Neural cell (in vitro differentiated cells): ENCODE measurements around the gene PRELID2. TPM values are rescaled to one million over a fixed set of nuclear protein-coding genes. Genes with fewer than 3 reads are reported as not detected.

Experiments
- H2AFZ ChIP-seq: fragments of 200-600, 300-800 bp; sonication (generic), shearing (Covaris generic); 2 replicates; pipeline ENCODE4 v1.6.0; 2014; ENCODE audit warnings: low read depth, mild to moderate bottlenecking, antibody characterized with exemption, low read length, moderate library complexity
- H3F3A ChIP-seq: fragments of 200-600 bp; shearing (Covaris generic); 2 replicates; pipeline ENCODE4 v1.6.1; 2016; ENCODE audit warnings: mild to moderate bottlenecking, moderate library complexity, mixed read lengths, antibody characterized with exemption, low read length; ENCODE audit not compliant: insufficient read depth, poor library complexity, severe bottlenecking
- H3K27ac ChIP-seq: fragments of 200-600, 300-800 bp; sonication (generic), shearing (Covaris generic); 2 replicates; pipeline ENCODE4 v1.5.1; 2014; ENCODE audit warnings: mild to moderate bottlenecking, low read length, moderate library complexity
- H3K27me3 ChIP-seq: fragments of 300-800, 200-600 bp; sonication (generic), shearing (Covaris generic); 2 replicates; pipeline ENCODE4 v1.6.0; 2014; ENCODE audit warnings: mild to moderate bottlenecking, low read depth, low read length, moderate library complexity; ENCODE audit not compliant: insufficient read depth
- H3K36me3 ChIP-seq: fragments of 300-800, 200-600 bp; sonication (generic), shearing (Covaris generic); 2 replicates; pipeline ENCODE4 v1.5.1; 2014; ENCODE audit warnings: mild to moderate bottlenecking, antibody characterized with exemption, low read length, moderate library complexity; ENCODE audit not compliant: insufficient read depth
- H3K4me2 ChIP-seq: fragments of 300-800, 200-600 bp; sonication (generic), shearing (Covaris generic); 2 replicates; pipeline ENCODE4 v1.6.0; 2014; ENCODE audit warnings: mild to moderate bottlenecking, low read length
- H3K4me3 ChIP-seq: fragments of 300-800, 200-600 bp; sonication (generic), shearing (Covaris generic); 2 replicates; pipeline ENCODE4 v1.5.1; 2014; ENCODE audit warnings: mild to moderate bottlenecking, low read length, moderate library complexity
- H3K79me2 ChIP-seq: fragments of 200-600 bp; shearing (Covaris generic); replicated peaks from 2 replicates; pipeline ENCODE4 v1.6.0; 2014; ENCODE audit warnings: mild to moderate bottlenecking, low read length, moderate library complexity; ENCODE audit not compliant: insufficient read depth
- H3K9ac ChIP-seq: fragments of 300-800, 200-600 bp; sonication (generic), shearing (Covaris generic); 2 replicates; pipeline ENCODE4 v1.6.1; 2016; ENCODE audit warnings: mild to moderate bottlenecking, low read length, mixed read lengths
- H3K9me2 ChIP-seq: fragments of 200-600 bp; shearing (Covaris generic); 2 replicates; pipeline ENCODE4 v1.6.1; 2016; ENCODE audit warnings: mild to moderate bottlenecking, low read length, mixed read lengths; ENCODE audit not compliant: insufficient read depth
- H3K9me3 ChIP-seq: fragments of 200-600, 300-800 bp; sonication (generic), shearing (Covaris generic); 2 replicates; pipeline ENCODE4 v1.6.1; 2016; ENCODE audit warnings: mild to moderate bottlenecking, mixed run types, low read length, moderate library complexity, mixed read lengths
- H4K20me1 ChIP-seq: fragments of 200-600 bp; shearing (Covaris generic); 2 replicates; pipeline ENCODE4 v1.6.1; 2016; ENCODE audit warnings: mild to moderate bottlenecking, mixed run types; ENCODE audit not compliant: insufficient read depth
- EP300 ChIP-seq: fragments of 450-650 bp; conservative IDR thresholded peaks from 2 replicates; pipeline ENCODE4 v1.6.1; 2014; ENCODE audit warnings: antibody characterized with exemption, mild to moderate bottlenecking, moderate library complexity; ENCODE audit not compliant: poor library complexity, severe bottlenecking
- EZH2 ChIP-seq: fragments of 200-600, 300-800 bp; shearing (Covaris generic), sonication (generic); IDR thresholded peaks from 2 replicates; pipeline ENCODE4 v1.6.1; 2014; ENCODE audit warnings: antibody characterized with exemption, low read length, borderline replicate concordance, mild to moderate bottlenecking; ENCODE audit not compliant: insufficient read depth, poor library complexity, severe bottlenecking
- MXI1 ChIP-seq: fragments of 450-650 bp; conservative IDR thresholded peaks from 2 replicates; pipeline ENCODE4 v1.6.1; 2014; ENCODE audit warnings: antibody characterized with exemption, mild to moderate bottlenecking; ENCODE audit not compliant: poor library complexity, severe bottlenecking
- POLR2AphosphoS5 ChIP-seq: IDR thresholded peaks from 2 replicates; pipeline ENCODE4 v1.6.1; 2012
- RAD21 ChIP-seq: fragments of 450-650 bp; conservative IDR thresholded peaks from 2 replicates; pipeline ENCODE4 v1.6.1; 2014; ENCODE audit warnings: antibody characterized with exemption, mild to moderate bottlenecking, moderate library complexity
- SMC3 ChIP-seq: fragments of 450-650 bp; conservative IDR thresholded peaks from 2 replicates; pipeline ENCODE4 v1.6.1; 2014; ENCODE audit warnings: antibody characterized with exemption, mild to moderate bottlenecking, moderate library complexity; ENCODE audit not compliant: poor library complexity
- TAF1 ChIP-seq: IDR thresholded peaks from 2 replicates; pipeline ENCODE4 v1.6.1; 2012; ENCODE audit warnings: low read depth
- polyA plus RNA-seq: library from polyadenylated mRNA; depleted of rRNA; stranded (reverse); fragments of >200 nt; gene quantifications from 2 replicates; pipeline ENCODE4 v1.2.3, GENCODE V29; 2014
- TF ChIP-seq, protein P1 (sequence below): IDR thresholded peaks from 2 replicates; pipeline ENCODE4 v1.6.1; 2012; ENCODE audit warnings: borderline replicate concordance
- TF ChIP-seq, protein P2 (sequence below): fragments of 450-650 bp; IDR thresholded peaks from 2 replicates; pipeline ENCODE4 v1.5.1; 2014; ENCODE audit warnings: antibody characterized with exemption, mild to moderate bottlenecking, moderate library complexity; ENCODE audit not compliant: poor library complexity, severe bottlenecking

The PRELID2 gene
- polyA plus RNA-seq, 1 donor from 2014 or later = not detected

DNA sequence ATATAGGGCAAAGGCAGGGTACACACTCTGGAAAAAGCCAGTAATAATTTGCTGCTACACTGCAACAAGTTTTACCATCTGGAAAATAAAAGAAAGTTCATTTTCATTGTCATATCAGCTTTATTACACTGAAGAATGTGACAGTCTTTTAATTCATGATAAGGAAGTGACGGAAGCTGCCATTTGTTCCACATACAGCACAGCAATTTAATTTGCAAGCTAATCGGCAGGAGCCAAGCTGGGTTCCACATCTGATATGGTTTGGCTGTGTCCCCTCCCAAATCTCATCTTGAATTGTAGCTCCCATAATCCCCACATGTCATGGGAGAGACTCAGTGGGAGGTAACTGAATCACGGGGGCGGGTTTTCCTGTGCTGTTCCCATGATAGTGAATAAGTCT, 16.5 kb downstream of the PRELID2 start:
- Histone ChIP-seq H3K9me2 (no peaks in the 10 kb centered on the region), H3K4me2 (no peak overlapping the region), H2AFZ (no peak overlapping the region), H3K36me3 (no peaks in the 10 kb centered on the region), H3K4me3 (no peak overlapping the region), H3K9ac (no peak overlapping the region), H3K9me3 (no peaks in the 10 kb centered on the region), H3K79me2 (no peaks in the 10 kb centered on the region), H3K27ac (no peak overlapping the region), H3F3A (no peaks in the 10 kb centered on the region), H3K27me3 (no peaks in the 10 kb centered on the region), H4K20me1 (no peaks in the 10 kb centered on the region)
- TF ChIP-seq POLR2AphosphoS5 = no peak
- no peak for TF ChIP-seq SMC3
- TF ChIP-seq EZH2 = no peak
- no peak for TF ChIP-seq EP300
- no peak for TF ChIP-seq MXI1
- TF ChIP-seq RAD21 = no peak
- TF ChIP-seq, protein P1, sequence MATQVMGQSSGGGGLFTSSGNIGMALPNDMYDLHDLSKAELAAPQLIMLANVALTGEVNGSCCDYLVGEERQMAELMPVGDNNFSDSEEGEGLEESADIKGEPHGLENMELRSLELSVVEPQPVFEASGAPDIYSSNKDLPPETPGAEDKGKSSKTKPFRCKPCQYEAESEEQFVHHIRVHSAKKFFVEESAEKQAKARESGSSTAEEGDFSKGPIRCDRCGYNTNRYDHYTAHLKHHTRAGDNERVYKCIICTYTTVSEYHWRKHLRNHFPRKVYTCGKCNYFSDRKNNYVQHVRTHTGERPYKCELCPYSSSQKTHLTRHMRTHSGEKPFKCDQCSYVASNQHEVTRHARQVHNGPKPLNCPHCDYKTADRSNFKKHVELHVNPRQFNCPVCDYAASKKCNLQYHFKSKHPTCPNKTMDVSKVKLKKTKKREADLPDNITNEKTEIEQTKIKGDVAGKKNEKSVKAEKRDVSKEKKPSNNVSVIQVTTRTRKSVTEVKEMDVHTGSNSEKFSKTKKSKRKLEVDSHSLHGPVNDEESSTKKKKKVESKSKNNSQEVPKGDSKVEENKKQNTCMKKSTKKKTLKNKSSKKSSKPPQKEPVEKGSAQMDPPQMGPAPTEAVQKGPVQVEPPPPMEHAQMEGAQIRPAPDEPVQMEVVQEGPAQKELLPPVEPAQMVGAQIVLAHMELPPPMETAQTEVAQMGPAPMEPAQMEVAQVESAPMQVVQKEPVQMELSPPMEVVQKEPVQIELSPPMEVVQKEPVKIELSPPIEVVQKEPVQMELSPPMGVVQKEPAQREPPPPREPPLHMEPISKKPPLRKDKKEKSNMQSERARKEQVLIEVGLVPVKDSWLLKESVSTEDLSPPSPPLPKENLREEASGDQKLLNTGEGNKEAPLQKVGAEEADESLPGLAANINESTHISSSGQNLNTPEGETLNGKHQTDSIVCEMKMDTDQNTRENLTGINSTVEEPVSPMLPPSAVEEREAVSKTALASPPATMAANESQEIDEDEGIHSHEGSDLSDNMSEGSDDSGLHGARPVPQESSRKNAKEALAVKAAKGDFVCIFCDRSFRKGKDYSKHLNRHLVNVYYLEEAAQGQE = no peak
- no peak for TF ChIP-seq TAF1
- TF ChIP-seq, protein P2, sequence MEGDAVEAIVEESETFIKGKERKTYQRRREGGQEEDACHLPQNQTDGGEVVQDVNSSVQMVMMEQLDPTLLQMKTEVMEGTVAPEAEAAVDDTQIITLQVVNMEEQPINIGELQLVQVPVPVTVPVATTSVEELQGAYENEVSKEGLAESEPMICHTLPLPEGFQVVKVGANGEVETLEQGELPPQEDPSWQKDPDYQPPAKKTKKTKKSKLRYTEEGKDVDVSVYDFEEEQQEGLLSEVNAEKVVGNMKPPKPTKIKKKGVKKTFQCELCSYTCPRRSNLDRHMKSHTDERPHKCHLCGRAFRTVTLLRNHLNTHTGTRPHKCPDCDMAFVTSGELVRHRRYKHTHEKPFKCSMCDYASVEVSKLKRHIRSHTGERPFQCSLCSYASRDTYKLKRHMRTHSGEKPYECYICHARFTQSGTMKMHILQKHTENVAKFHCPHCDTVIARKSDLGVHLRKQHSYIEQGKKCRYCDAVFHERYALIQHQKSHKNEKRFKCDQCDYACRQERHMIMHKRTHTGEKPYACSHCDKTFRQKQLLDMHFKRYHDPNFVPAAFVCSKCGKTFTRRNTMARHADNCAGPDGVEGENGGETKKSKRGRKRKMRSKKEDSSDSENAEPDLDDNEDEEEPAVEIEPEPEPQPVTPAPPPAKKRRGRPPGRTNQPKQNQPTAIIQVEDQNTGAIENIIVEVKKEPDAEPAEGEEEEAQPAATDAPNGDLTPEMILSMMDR = no peak

DNA sequence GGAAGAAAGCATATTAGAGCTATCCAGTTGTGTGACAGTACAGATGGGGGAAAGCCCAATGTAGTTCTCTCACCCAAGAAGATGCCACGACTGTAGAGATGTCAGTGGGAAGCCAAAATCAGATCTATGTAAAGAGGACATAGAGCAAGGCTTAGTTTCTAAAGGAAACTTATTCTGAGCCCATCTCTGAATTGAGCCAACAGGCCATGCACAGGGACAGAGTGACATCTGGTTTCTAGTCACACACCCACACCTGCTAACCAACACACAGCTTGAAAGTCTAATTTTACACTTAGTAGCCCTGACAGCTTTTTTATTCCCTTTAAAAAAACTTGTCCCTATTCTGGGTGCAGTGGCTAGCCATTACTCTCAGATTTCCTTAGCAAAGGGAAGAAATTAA, 22.3 kb downstream of the PRELID2 start:
- no peaks in the 10 kb centered on the region for H3K9me3 ChIP-seq
- H2AFZ ChIP-seq = no peak overlapping the region
- no peak overlapping the region for H3K4me2 ChIP-seq
- H3K4me3 ChIP-seq = no peak overlapping the region
- H3K9ac ChIP-seq = no peak overlapping the region
- H3K36me3 ChIP-seq = no peaks in the 10 kb centered on the region
- no peak overlapping the region for H3K27ac ChIP-seq
- TF ChIP-seq, protein P1 = no peak
- no peak for TF ChIP-seq EZH2
- no peak for TF ChIP-seq EP300
- no peak for TF ChIP-seq RAD21
- no peak for TF ChIP-seq POLR2AphosphoS5
- TF ChIP-seq, protein P2 = no peak
- no peak for TF ChIP-seq MXI1
- TF ChIP-seq TAF1 = no peak
- TF ChIP-seq SMC3 = no peak
- H4K20me1 ChIP-seq = no peaks in the 10 kb centered on the region
- no peaks in the 10 kb centered on the region for H3K79me2 ChIP-seq
- no peaks in the 10 kb centered on the region for H3F3A ChIP-seq
- H3K9me2 ChIP-seq = no peaks in the 10 kb centered on the region
- no peaks in the 10 kb centered on the region for H3K27me3 ChIP-seq
